Mucosa of rectum (tissue), 2 donors: ENCODE measurements around the gene APOA1.
A peak's percentile ranks its signal among the peaks of the same experiment; 100 is the strongest.
"Not testable (repeated sequence)": the region's sequence is repeated elsewhere in the genome, so short reads cannot be mapped to it uniquely, and the experiment has no call there.

ENCODE experiments used
- H3K27ac ChIP-seq, 2 donors: one replicate each; pipeline ENCODE4 v1.7.0; 2013; ENCODE audit warnings: inconsistent platforms in 2 of 2, low read depth in 2 of 2, low read length in 2 of 2
- H3K27me3 ChIP-seq, 2 donors: one replicate each; pipeline ENCODE4 v1.7.0; 2013; ENCODE audit warnings: low read length in 2 of 2; ENCODE audit not compliant: control insufficient read depth in 2 of 2, insufficient read depth in 2 of 2
- H3K36me3 ChIP-seq, 2 donors: one replicate each; pipeline ENCODE4 v1.7.0; 2013; ENCODE audit warnings: low read length in 2 of 2; ENCODE audit not compliant: control insufficient read depth in 2 of 2, insufficient read depth in 2 of 2
- H3K4me1 ChIP-seq, 2 donors: one replicate each; pipeline ENCODE4 v1.7.0; 2013; ENCODE audit warnings: low read length in 2 of 2, mild to moderate bottlenecking in 1 of 2; ENCODE audit not compliant: control insufficient read depth in 2 of 2, insufficient read depth in 2 of 2
- H3K4me3 ChIP-seq, 2 donors: one replicate each; pipeline ENCODE4 v1.7.0; 2013; ENCODE audit warnings: low read length in 2 of 2
- H3K9ac ChIP-seq, 2 donors: one replicate each; pipeline ENCODE4 v1.7.0; 2013; ENCODE audit warnings: low read length in 2 of 2, low read depth in 1 of 2, mild to moderate bottlenecking in 1 of 2
- H3K9me3 ChIP-seq, 2 donors: one replicate each; pipeline ENCODE4 v1.7.0; 2013; ENCODE audit warnings: low read length in 2 of 2; ENCODE audit not compliant: control insufficient read depth in 2 of 2
- donor health status: healthy.
- donor health status: Normal muscosa, but diverticular disease.

APOA1 gene

GRCh38 chr11:116835042-116835772 lies 2.2 kb downstream of the APOA1 start:
- peak overlapping the region in 1 of 2 donors; percentile 5 for H3K9ac ChIP-seq
- peak overlapping the region in 1 of 2 donors; percentile 59 for H3K4me3 ChIP-seq
- H3K36me3 ChIP-seq, result no peaks in the 10 kb centered on the region
- H3K27ac ChIP-seq, result peak overlapping the region; percentile 24 to 64
- no peaks in the 10 kb centered on the region for H3K9me3 ChIP-seq
- peaks cover 0 to 7% of the 10 kb centered on the region in 2 donors for H3K4me1 ChIP-seq
- no peaks in the 10 kb centered on the region for H3K27me3 ChIP-seq

GRCh38 chr11:116834535-116835041 lies 2.8 kb downstream of the APOA1 start:
- not testable (repeated sequence) for H3K4me1 ChIP-seq, H3K9me3 ChIP-seq, H3K27ac ChIP-seq, H3K4me3 ChIP-seq, H3K27me3 ChIP-seq, H3K36me3 ChIP-seq, H3K9ac ChIP-seq

GRCh38 chr11:116833816-116834534 lies 3.4 kb downstream of the APOA1 start:
- no peak overlapping the region for H3K4me3 ChIP-seq
- H3K27me3 ChIP-seq, result no peaks in the 10 kb centered on the region
- H3K27ac ChIP-seq, result no peak overlapping the region
- no peaks in the 10 kb centered on the region for H3K36me3 ChIP-seq
- H3K9ac ChIP-seq, result no peak overlapping the region
- no peaks in the 10 kb centered on the region for H3K9me3 ChIP-seq
- H3K4me1 ChIP-seq, result peaks cover 0 to 7% of the 10 kb centered on the region in 2 donors

GRCh38 chr11:116833491-116833815 lies 4.0 kb downstream of the APOA1 start:
- no peak overlapping the region for H3K4me3 ChIP-seq
- no peak overlapping the region for H3K27ac ChIP-seq
- no peaks in the 10 kb centered on the region for H3K9me3 ChIP-seq
- no peaks in the 10 kb centered on the region for H3K36me3 ChIP-seq
- H3K27me3 ChIP-seq, result no peaks in the 10 kb centered on the region
- no peak overlapping the region for H3K9ac ChIP-seq
- peaks cover 0 to 7% of the 10 kb centered on the region in 2 donors for H3K4me1 ChIP-seq

GRCh38 chr11:116832350-116833290 lies 4.8 kb downstream of the APOA1 start:
- Histone ChIP-seq H3K36me3 (no peaks in the 10 kb centered on the region), H3K27me3 (no peaks in the 10 kb centered on the region), H3K4me1 (peaks cover 0 to 7% of the 10 kb centered on the region in 2 donors), H3K27ac (no peak overlapping the region), H3K9ac (no peak overlapping the region), H3K4me3 (no peak overlapping the region), H3K9me3 (no peaks in the 10 kb centered on the region)

- Histone ChIP-seq H3K4me1 (peaks cover 0 to 7% of the 10 kb centered on the region in 2 donors), H3K4me3 (no peak overlapping the region), H3K27me3 (no peaks in the 10 kb centered on the region), H3K27ac (no peak overlapping the region), H3K9me3 (no peaks in the 10 kb centered on the region), H3K9ac (no peak overlapping the region), H3K36me3 (no peaks in the 10 kb centered on the region)
Measured at GRCh38 chr11:116831790-116832349, 5.6 kb downstream of the APOA1 start.

GRCh38 chr11:116830184-116830912 lies 7.1 kb downstream of the APOA1 start:
- no peaks in the 10 kb centered on the region for H3K36me3 ChIP-seq
- H3K27ac ChIP-seq, result no peak overlapping the region
- H3K4me3 ChIP-seq, result no peak overlapping the region
- no peaks in the 10 kb centered on the region for H3K4me1 ChIP-seq
- H3K9ac ChIP-seq, result no peak overlapping the region
- H3K27me3 ChIP-seq, result no peaks in the 10 kb centered on the region
- H3K9me3 ChIP-seq, result no peaks in the 10 kb centered on the region

- H3K4me1 ChIP-seq, result no peaks in the 10 kb centered on the region
- H3K27ac ChIP-seq, result no peak within 1 kb of the TSS
- no peak within 1 kb of the TSS for H3K9ac ChIP-seq
- no peaks in the 10 kb centered on the region for H3K27me3 ChIP-seq
- no peak within 1 kb of the TSS for H3K4me3 ChIP-seq
- no peaks in the 10 kb centered on the region for H3K36me3 ChIP-seq
- no peaks in the 10 kb centered on the region for H3K9me3 ChIP-seq
Measured at GRCh38 chr11:116829525-116830183, 7.8 kb downstream of the APOA1 start, which contains the start of gene APOC3. Gene APOC3, plus strand, starts transcription at chr11:116829907. Its CDS starts 676 bp downstream, at chr11:116830583.
